GM20431 (cell line): ENCODE results near the gene TMEM254.
"Not testable (repeated sequence)": the region's sequence is repeated elsewhere in the genome, so short reads cannot be mapped to it uniquely, and the experiment has no call there.

ENCODE experiments used
- in situ Hi-C: fragments of 300-500 bp; cut with MseI, MboI; formaldehyde crosslinking; loops from one replicate; pipeline ENCODE4 v1.15.0; 2020; ENCODE audit warnings: low sequenced_read_pairs; ENCODE audit not compliant: unreplicated experiment

The TMEM254 gene, protein sequence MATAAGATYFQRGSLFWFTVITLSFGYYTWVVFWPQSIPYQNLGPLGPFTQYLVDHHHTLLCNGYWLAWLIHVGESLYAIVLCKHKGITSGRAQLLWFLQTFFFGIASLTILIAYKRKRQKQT

DNA sequence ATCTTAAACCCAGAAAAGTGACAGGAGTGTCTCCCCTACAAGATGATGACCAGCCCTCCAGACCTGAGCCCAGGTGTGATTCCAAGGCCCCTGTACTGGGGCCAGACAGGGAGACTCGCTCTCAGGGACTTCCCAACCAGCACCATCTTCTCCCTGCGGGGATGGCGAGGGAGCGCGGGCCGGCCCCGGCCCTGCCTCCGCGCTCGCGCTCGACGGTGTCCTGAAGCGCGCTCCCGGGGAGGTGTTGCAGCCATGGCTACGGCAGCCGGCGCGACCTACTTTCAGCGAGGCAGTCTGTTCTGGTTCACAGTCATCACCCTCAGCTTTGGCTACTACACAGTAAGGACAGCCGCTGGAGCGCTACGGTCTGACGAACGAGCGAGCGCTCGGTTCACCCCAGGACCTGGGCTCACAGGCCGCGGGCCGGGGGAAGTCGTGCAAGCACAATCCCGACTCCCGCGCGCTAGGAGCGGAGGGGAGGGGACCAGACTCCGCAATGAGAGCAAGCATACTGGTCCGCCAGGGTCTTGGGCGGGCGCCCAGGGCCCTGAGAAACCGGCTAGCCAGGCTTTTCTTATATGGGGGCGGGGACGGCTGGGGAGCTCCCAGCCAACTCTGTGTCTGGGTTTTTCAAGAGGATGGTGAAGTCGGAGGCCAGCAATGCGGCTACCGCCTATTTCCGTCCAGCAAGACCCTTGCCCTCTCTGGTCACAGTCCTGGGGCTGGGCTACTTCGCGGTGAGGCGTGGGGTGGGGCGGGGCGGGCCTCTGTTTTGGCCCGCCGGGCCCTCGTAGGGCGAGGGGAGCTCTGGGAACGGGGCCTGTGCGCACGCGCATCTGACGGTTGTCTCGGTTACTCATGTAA, at the start of gene TMEM254:
Gene TMEM254 (plus strand): TSS at position 218 of the 864 bp plus-strand sequence. CDS start 35 bp downstream, at position 253.
- in situ Hi-C loops, result no loop called here

DNA sequence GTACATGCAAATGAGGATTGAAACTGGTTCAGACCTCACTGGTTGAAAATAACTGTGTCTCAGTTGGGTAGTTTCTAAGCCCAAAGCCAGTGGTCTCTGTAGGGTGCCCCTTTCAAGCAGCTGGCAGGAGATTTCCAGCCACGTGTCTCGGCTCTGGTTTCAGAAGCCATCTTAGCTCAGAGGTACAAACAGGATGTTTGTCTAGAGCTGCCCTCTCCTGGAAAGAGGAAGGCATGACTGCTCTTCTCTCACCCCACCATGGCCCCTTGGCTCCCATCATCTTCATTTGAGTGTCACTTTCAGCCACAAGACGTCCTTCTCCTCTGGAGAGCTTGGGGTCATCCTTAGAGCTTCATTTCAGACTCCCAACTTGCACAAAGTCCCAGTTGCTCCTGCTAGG, 49.3 kb upstream of the TMEM254 start:
- in situ Hi-C loops, result not testable (repeated sequence)

DNA sequence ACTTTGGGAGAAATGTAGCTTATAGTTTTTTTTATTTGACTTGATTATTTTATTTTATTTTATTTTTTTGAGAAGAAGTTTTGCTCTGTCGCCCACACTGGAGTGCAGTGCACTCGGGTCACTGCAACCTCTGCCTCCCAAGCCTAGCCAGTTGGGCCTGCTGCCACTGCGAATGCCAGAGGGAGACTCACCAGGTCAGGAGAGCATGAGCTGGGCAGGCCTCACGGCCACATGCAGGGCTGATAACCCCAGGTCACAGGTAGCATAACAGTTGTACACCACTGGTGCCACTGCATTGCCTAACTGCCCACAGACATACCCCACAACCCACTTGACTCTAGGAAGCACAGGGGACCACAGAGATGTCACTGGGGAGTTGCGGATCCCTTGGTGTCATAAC, 48.6 kb upstream of the TMEM254 start:
- in situ Hi-C loops, result not testable (repeated sequence)

DNA sequence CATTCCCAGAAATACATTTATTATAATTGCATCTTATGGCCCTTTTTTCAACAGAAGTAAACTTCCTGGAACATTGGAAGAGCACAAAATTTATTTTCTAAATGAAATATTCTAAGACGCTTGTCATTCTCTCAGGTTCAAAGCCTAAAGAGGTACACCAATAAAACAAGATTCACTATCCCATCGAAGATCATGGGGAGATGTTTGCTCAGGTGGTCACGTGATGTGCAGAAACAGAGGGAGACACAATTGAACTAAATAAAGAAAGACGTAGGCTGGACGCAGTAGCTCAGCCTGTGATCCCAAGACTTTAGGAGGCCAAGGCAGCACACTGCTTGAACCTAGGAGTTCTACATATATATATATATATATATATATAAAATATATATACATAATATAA, 46.0 kb upstream of the TMEM254 start:
- in situ Hi-C loops, result no loop called here

DNA sequence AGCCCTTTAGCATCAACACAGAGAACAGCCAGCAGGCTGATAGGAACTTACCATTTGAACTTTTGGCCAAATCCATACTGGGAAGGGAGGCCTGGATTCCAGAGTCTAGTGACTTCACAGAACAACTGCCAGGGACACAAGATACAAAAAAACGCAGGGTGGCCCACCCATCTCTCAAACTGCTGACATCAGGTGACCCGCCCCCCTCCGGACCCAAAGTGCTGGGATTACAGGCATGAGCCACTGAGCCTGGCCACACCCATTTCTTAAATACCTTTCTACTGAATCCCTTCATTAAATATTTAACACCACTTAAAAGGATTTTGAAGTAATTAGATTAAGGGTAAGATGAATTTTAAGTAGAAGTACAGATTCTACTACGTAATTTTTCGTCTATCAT, 43.7 kb upstream of the TMEM254 start:
- in situ Hi-C loops, result not testable (repeated sequence)

DNA sequence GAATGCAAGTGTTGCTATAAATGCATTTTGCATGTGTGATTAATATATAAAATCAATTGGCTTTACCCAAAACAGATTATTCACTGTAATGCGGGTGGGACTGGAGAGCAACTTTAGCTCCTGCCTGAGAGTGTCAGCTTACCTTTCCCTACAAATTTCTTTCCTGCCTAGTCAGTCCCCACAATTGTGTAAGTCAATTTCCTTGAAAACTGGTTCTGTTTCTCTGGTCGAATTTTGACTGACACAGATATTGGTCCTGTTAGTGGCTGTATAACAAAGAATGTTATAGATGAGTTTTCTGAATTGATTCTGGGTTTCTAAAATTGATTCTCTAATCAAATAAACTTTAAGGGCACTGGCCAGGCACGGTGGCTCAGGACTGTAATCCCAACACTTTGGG, 43.0 kb upstream of the TMEM254 start:
- in situ Hi-C loops, result not testable (repeated sequence)

DNA sequence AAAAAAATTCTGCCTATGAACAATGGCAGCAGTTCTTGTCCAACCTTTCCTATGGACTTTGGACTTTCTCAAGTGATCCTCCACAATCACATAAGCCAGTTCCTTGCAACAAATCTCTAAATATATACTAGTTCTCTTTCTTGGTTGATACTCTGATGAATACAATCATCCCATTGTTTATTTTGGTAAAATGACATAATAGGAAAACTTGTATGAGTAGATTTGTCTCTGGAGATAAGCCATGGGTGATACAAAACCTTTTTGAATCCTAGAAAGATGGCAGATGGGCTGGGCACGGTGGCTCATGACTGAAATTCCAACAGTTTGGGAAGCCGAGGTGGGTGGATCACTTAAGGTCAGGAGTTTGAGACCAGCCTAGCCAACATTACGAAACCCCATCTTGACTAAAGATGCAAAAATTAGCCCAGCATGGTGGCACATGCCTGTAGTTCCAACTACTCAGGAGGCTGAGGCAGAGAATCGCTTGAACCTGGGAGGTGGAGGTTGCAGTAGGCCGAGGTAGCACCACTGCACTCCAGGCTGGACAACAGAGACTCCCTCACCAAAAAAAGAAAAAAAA, 41.5 kb upstream of the TMEM254 start:
- in situ Hi-C loops, result not testable (repeated sequence)

DNA sequence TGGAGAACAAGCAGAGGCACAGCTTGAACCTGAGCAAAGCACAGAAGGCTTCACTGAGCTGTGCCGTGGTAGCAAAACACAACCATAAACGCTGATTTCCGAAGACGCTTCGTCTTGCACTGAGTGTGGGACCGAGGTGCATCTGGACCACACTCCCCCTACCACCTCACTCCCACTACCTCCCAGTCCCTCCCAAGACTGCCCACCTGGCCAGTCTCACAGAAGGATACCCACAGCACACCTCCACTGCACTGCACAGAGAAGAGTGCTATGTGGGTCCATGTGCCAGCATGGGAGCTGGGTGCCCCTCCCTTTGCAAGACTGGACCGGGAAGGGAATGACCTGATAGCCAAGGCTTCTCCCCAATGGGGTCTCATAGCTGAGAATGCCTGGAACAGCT, 40.2 kb upstream of the TMEM254 start:
- in situ Hi-C loops, result not testable (repeated sequence)

DNA sequence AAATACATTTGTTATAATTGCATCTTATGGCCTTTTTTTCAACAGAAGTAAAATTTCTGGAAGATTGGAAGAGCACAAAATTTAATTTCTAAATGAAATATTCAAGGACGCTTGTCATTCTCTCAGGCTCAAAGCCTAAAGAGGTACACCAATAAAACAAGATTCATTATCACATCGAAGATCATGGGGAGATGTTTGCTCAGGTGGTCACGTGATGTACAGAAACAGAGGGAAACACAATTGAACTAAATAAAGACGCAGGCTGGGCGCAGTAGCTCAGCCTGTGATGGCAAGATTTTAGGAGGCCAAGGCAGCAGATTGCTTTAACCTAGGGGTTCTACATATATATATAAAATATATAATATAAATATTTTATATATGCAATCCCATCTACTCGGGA, 37.3 kb upstream of the TMEM254 start:
- in situ Hi-C loops, result no loop called here

DNA sequence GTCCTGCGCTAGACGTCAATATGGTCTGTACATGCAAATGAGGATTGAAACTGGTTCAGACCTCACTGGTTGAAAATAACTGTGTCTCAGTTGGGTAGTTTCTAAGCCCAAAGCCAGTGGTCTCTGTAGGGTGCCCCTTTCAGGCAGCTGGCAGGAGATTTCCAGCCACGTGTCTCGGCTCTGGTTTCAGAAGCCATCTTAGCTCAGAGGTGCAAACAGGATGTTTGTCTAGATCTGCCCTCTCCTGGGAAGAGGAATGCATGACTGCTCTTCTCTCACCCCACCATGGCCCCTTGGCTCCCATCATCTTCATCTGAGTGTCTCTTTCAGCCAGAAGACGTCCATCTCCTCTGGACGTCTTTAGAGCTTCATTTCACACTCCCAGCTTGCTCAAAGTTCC, 33.5 kb upstream of the TMEM254 start:
- in situ Hi-C loops, result not testable (repeated sequence)

DNA sequence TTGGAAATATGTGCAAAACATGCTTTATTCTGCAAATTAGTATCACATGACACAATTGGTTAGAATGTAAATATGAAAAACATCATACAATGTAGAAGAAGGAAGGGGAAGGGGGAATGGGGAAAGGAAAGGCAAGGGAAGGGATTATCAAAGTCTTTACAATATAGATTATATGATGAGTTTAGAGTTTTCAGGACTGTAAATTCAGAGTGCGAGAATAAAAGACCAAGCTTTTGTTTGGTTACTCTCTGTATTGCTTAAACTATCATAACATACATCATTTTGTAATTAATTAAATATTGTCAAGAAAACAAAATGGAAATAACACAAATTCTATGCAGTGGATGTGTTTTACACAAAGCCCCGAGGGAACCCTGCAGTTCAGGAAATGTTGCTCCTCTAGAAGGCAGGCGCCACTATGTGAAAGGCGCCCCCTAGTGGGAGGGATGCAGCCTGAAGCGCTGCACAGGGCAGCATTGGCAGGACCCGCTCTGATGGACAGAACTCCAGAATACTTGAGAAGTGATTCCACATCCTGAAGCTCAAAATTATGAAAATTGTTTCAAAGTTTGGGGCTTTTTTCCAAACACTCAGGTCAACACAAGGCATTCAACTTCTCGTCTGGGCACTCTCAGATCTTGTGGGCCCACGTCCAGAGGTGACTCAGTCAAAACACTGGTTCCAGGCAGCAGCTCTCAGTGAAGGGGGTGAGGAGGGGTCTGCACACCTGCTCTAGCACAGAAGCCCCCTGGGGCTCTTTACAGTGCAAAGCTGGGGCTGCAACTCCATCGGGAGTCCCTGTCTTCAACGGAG, 31.6 kb upstream of the TMEM254 start:
- in situ Hi-C loops, result no loop called here

DNA sequence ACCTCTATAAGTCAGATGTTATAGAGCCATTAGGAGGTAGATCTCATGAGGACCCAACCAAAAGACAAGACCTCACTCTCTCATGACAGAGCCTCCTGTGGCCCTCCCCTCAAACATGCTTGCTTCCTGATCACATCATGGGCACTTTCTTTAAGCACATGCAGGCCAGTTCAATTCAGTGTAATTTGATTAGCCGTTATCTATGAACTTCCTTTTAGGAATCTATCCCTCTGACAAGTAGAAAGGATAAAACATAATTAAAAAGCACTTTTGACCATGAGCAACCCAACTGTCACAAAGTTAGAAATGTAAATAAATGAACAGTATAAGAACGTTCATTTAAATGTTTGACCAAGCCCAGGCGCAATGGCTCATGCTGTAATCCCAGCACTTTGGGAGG, 27.7 kb upstream of the TMEM254 start:
- in situ Hi-C loops, result no loop called here

DNA sequence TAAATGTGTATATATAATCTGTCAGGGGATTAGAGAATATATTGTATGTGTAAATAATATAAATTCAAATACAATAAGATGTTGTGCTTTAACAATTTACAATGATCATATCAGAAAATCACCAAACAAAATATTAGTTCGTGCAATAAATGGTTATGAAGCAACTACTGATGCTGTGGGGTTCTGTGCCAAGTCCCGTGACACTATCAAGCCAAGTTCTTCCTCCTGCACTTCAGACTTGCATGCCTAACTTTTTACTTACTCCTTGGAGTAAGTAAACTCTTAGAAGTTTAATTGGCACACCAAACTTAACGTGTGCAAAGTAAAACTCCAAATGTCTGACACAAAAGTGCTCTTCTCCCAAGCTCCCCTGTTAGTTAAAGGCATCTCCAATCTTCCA, 26.5 kb upstream of the TMEM254 start:
- in situ Hi-C loops, result no loop called here

DNA sequence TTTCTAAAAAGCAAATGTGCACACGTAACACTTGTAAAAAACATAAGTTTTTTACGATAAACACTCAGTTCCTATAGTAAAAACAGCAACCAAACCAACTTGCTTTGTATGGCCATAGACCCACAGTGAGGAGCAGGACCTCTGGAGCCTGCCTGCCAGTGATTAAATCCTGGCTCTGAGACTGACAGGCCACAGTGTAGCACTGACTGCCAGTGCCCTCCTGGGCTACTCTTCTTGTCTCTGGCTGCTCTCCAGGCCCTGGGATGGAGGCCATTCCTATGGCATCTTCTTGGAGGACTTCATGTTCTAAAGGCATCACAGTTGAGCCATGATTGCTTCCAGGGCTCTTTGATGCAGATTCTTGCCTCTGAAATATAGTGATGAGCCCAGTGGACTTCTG, 22.7 kb upstream of the TMEM254 start:
- in situ Hi-C loops, result no loop called here

DNA sequence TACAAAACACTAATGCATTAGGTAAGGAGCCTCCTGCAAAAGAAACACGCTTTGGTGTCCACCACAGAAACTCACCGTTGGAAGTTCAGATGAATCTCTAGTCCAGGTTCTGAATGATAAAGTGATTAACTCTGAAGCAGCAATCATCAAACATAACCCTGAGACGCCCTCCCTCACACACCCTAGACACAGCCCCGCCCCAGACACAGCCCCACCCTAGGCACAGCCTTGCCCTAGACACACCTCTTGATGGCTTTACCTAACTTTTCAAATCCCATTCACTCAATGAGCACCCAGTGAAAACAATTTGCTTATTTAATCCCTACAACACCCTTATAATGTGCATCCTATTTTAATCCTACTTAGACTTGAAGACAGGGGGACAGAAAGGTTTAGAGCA, 21.3 kb upstream of the TMEM254 start:
- in situ Hi-C loops, result no loop called here

DNA sequence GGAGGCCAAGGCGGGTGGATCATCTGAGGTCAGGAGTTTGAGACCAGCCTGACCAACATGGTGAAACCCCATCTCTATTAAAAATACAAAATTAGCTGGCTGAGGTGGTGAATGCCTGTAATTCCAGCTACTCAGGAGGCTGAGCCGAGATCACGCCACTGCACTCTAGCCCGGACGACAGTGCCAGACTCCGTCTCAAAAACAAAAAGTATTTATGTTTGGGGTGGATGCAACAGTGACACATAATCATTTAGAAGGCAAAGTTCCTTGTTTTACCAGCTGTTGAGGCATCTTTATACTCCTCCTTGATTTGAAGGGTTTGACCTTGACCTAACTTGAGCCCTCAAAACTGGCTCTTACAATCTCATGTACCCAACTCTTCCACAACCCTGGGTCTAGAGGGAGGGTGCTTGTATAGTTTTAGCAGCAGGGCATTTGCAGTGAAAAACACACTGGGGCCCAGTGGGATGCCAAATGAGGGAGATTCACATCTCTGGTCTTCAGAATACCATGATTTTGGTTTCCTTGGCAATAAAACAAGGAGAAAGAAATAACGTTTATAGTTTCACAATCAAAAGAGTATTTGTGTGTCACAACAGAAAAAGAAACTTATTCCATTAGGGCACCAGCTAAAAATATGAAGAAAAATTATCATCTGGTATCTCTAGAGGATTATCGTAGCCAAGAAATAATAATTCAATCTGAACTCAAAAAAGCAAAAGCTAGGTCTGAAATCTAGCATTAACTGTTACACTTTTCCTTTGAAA, 14.2 kb upstream of the TMEM254 start:
- in situ Hi-C loops, result no loop called here

DNA sequence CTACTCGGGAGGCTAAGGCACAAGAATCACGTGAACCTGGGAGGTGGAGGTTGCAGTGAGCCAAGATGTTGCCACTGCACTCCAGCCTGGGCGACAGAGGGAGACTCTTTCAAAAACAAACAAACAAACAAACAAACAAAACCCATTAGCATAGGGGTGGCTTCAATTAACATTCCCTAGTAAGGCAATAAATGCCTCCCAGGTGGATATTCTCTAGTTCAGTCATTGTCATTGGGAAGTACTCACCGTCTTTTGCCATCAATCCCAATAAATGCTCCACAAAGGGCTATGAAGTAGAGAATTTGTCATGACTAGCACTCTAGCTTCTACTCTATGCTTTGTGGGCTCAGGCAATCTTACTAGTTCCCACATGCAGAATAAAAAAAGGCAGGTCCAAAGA, 11.7 kb upstream of the TMEM254 start:
- in situ Hi-C loops, result no loop called here

DNA sequence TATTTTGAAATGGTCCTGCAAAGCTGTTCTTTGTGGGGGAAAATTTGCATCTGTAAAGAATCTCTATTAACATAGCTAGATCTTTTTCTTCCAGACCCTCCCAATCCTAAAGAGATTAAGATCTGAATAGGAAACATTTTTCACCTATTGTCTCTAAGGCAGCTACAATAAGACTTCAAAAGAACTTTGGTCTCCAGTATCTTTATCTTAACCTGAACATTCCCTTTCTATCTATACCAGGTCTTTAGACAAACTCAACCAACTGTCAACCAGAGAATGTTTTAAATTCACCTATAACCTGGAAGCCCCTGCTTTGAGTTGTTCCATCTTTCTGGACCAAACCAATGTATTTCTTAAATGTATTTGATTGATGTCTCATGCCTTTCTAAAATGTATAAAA, 10.6 kb upstream of the TMEM254 start:
- in situ Hi-C loops, result not testable (repeated sequence)

DNA sequence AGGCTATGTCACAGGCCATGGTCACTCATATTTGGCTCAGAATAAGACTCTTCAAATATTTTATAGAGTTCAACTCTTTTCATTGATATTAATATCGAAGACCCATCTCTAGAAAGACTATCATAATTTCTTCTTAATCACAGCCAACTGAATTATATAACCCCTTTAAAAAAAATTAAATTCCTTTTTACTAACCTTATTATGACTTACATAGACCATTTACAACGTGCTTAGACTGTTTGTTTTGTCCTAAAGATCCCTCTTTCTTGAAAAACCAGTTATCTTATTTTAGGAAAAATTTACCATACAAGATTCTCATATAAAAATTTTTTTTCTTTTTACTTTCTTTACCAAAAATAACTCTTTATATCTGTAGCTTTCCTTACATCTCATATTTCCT, 10.2 kb upstream of the TMEM254 start:
- in situ Hi-C loops, result no loop called here

DNA sequence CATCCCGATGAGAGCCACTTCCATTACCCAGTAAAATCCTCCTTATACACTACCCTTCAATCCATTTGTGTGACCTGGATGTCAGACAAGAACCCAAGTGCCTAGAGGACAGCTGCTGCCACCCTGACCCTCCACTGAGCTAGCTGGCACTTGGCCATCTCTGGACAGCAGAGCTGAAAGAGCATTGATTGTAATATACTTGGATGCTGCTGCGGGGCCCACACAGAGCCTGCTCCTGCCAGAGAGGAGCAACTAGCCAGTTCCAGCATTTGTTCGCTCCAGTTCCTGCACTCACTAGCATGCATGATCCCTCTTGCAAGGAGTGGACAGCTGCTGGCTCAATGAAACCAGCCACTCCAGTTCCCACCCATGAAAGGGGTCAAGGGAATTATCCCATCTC, 8.4 kb upstream of the TMEM254 start:
- in situ Hi-C loops, result no loop called here
